BJ (cell line): ENCODE data around the gene ZBBX. TPM values are rescaled to one million over a fixed set of nuclear protein-coding genes. Genes with fewer than 3 reads are reported as not detected.

Source experiments
- CTCF ChIA-PET: fragments of 350-600 bp; formaldehyde crosslinking; extraction: SDS; loops from one replicate; lab custom pipeline; 2021; ENCODE audit warnings: antibody characterized with exemption, inconsistent platforms; lab: Yijun Ruan, JAX
- POLR2A ChIA-PET: fragments of 300-600 bp; sonication (Branson Sonifier 250); formaldehyde crosslinking; extraction: SDS; loops from one replicate; lab custom pipeline; 2021; ENCODE audit warnings: antibody characterized with exemption; lab: Charles Lee
- DNase-seq: peaks from one replicate; pipeline ENCODE4 v3.0.0-alpha.2; 2011; ENCODE audit warnings: low read depth
- H3K27me3 ChIP-seq: 2 replicates; pipeline ENCODE4 v1.6.0; 2011; ENCODE audit warnings: low read length; ENCODE audit not compliant: control insufficient read depth, insufficient read depth
- H3K36me3 ChIP-seq: 2 replicates; pipeline ENCODE4 v1.5.1; 2011; ENCODE audit warnings: low read length; ENCODE audit not compliant: control insufficient read depth, insufficient read depth
- H3K4me3 ChIP-seq: 2 replicates; pipeline ENCODE4 v1.5.1; 2011; ENCODE audit warnings: low read depth, mild to moderate bottlenecking, control low read depth, low read length
- CTCF ChIP-seq: IDR thresholded peaks from 2 replicates; pipeline ENCODE4 v1.5.1; 2011; ENCODE audit warnings: low read depth, mild to moderate bottlenecking, control low read depth, inconsistent platforms, low read length, moderate library complexity; ENCODE audit not compliant: insufficient read depth
- polyA plus RNA-seq: library from polyadenylated mRNA; depleted of rRNA; stranded (reverse); fragments of >200 nt; gene quantifications from 2 replicates; pipeline ENCODE4 v1.2.3, GENCODE V29; 2011; rRNA removed

ZBBX gene
- polyA plus RNA-seq, 1 experiment = not detected

DNA sequence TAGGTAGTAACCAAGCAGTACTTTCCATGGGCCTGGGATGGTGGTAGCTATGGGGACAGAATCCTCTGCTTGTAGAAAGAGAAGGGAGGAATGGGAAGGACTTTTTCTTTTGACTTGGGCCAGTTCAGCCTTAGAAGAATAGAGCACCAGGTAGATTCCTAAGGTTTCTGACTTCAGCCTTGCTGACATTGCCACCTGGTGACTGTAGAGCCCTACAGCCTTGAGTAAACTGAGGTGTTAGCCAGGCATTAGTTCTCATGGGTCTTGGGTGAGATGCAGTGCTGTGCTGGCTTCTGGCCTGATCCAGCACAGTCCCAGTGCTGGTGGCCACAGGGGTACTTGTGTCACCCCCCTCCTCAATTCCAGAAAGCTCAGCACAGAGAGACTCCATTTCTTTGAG lies 171.1 kb downstream of the ZBBX start:
- Histone ChIP-seq H3K36me3 (no peaks in the 10 kb centered on the region), H3K4me3 (no peak overlapping the region), H3K27me3 (no peaks in the 10 kb centered on the region)
- CTCF ChIA-PET = no interaction called here
- DNase-seq = no peak
- no peak for TF ChIP-seq CTCF
- POLR2A ChIA-PET = no interaction called here

DNA sequence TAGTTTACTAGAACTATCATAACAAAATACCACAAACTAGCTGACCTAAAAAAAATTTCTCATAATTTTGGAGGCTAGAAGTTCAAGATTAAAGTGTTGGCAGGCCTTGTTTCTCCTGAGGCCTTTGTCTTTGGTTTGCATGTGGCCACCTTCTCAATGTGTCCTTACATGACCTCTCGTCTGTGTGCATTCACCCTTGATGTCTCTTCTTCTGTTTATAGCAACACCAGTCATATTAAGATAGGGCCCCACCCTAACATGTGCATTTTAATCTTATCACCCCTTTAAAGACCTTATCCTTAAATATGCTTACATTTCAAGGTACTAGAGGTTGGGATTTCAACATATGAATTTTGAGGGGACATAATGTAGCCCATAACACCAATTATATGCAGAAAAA lies 177.0 kb downstream of the ZBBX start:
- no peak overlapping the region for H3K4me3 ChIP-seq
- H3K27me3 ChIP-seq = no peaks in the 10 kb centered on the region
- no peaks in the 10 kb centered on the region for H3K36me3 ChIP-seq
- no peak for TF ChIP-seq CTCF
- no peak for DNase-seq
- POLR2A ChIA-PET = no interaction called here
- CTCF ChIA-PET = no interaction called here

DNA sequence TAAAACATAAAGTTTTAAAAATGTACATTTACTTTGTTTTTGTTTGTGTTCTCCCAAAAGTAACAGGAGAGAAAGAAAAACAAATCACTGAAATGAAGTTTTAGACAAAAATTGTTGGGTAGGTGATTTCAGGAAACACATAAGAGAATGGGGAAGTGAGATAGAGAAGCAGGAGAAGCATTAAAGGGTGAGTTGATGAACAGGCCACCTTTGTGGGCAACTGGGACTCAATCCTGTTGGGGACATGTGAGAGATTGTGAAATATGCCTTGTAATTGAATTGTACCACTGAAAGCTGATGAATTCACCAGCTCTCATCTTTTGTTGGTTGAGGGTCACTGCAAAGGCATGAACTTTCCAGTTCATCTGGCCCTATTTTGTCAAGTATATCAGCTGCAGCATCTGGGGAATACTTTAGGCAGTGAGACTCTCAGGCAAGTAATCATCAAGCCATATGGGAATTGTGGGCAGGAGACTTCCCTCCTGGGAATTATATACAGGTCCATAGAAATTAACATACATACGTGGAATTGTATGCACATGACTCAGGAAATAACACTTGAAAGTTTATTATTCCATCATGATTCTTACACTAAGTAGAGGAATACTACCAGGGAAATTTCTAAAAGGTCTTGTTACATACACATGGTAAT lies 181.0 kb downstream of the ZBBX start:
- no peaks in the 10 kb centered on the region for H3K27me3 ChIP-seq
- DNase-seq = no peak
- POLR2A ChIA-PET = no interaction called here
- no peak for TF ChIP-seq CTCF
- H3K36me3 ChIP-seq = no peaks in the 10 kb centered on the region
- no peak overlapping the region for H3K4me3 ChIP-seq
- CTCF ChIA-PET = no interaction called here

Other genes starting within 250 kb of the ZBBX start
- gene SERPINI2, start 93.7 kb upstream of the ZBBX start, polyA plus RNA-seq = not detected in 2 replicates